Measurements from ENCODE around the gene MEGF11. TPM values are rescaled to one million over a fixed set of nuclear protein-coding genes. Genes with fewer than 3 reads are reported as not detected.

Gene MEGF11
- total RNA-seq, 1 donor from 2014 or later: 0.25 TPM

DNA sequence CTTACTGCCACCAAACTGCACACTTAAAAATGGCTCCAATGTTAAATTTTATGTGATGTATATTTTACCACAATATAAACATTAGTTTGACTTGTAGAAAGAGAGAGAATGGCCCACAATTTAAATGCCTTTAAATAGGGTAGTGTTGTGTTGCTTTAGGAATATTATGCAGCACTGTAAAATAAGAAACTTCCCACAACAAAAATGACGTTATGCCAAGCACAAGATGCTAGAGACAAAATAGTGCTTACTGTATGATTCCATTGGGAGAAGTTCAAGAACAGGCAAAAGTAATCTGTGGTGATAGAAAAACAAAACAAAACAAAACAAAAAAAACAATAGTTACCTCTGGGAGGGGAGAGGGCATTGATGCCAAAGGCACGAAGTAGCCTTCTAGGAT, 91.3 kb downstream of the MEGF11 start:
- Histone ChIP-seq H3K36me3 (no peaks in the 10 kb centered on the region), H3K4me3 (no peak overlapping the region), H3K9me3 (no peaks in the 10 kb centered on the region), H3K27me3 (no peaks in the 10 kb centered on the region), H3K27ac (no peak overlapping the region), H3K4me1 (no peaks in the 10 kb centered on the region)
- no peak for DNase-seq (ENCODE audit: extremely low spot score in 2 of 2)
- TF ChIP-seq POLR2AphosphoS5 (IDR thresholded peaks at IDR 0.05; ENCODE audit: insufficient read depth in 1 of 2, low read depth in 1 of 2) (no peak), POLR2A (IDR thresholded peaks at IDR 0.05) (no peak)
- TF ChIP-seq, protein P1, sequence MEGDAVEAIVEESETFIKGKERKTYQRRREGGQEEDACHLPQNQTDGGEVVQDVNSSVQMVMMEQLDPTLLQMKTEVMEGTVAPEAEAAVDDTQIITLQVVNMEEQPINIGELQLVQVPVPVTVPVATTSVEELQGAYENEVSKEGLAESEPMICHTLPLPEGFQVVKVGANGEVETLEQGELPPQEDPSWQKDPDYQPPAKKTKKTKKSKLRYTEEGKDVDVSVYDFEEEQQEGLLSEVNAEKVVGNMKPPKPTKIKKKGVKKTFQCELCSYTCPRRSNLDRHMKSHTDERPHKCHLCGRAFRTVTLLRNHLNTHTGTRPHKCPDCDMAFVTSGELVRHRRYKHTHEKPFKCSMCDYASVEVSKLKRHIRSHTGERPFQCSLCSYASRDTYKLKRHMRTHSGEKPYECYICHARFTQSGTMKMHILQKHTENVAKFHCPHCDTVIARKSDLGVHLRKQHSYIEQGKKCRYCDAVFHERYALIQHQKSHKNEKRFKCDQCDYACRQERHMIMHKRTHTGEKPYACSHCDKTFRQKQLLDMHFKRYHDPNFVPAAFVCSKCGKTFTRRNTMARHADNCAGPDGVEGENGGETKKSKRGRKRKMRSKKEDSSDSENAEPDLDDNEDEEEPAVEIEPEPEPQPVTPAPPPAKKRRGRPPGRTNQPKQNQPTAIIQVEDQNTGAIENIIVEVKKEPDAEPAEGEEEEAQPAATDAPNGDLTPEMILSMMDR (IDR thresholded peaks at IDR 0.05): no peak
- intact Hi-C loops (cut with DNase I): no loop called here

DNA sequence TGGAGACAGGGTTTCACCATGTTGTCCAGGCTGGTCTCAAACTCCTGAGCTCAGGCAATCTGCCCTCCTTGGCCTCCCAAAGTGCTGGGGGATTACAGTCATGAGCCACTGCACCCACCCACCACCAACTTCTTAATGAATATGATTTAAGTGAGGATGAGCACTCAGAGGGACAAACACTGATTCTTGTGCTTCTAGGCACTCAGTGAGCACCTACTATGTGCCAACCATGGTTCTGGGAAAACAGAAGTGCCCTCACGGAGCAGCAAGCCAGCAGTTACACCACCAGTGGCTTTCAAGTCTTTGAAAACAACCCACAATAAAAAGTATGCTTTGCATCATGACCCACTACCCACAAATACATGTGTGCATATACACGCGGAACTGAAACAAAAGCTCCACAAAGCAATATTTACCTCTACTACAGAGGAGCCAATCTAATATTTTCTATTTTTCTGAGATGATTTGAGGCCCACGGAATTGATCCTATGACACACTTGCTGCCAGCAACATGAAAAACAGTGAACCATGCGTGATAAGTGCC, 91.9 kb downstream of the MEGF11 start:
- TF ChIP-seq POLR2A (IDR thresholded peaks at IDR 0.05) (no peak), POLR2AphosphoS5 (IDR thresholded peaks at IDR 0.05; ENCODE audit: insufficient read depth in 1 of 2, low read depth in 1 of 2) (no peak)
- TF ChIP-seq, protein P1 (IDR thresholded peaks at IDR 0.05): no peak
- H3K4me1 ChIP-seq: no peaks in the 10 kb centered on the region
- DNase-seq (ENCODE audit: extremely low spot score in 2 of 2): no peak
- no peak overlapping the region for H3K4me3 ChIP-seq
- H3K9me3 ChIP-seq: no peaks in the 10 kb centered on the region
- intact Hi-C loops (cut with DNase I): no loop called here
- no peak overlapping the region for H3K27ac ChIP-seq
- no peaks in the 10 kb centered on the region for H3K36me3 ChIP-seq
- no peaks in the 10 kb centered on the region for H3K27me3 ChIP-seq

DNA sequence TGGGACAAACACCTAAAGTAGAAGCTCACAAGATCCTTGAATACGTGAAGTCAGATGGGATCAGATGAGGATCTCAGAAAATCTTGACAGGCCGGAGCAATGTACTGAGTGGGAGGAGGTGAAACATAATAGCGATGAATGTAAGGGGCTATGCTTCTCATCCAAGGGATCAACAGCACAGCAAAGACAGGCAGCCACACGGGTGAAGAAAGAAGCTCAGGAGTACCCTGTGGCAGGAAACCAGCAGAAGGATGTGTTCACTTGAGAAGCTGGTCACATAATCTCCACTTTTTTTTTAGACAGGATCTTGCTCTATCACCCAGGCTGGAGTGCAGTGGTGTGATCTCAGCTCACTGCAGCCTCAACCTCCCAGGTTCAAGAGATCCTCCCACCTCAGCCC, 92.4 kb downstream of the MEGF11 start:
- Histone ChIP-seq H3K4me1 (no peaks in the 10 kb centered on the region), H3K27me3 (no peaks in the 10 kb centered on the region), H3K27ac (no peak overlapping the region), H3K36me3 (no peaks in the 10 kb centered on the region), H3K4me3 (no peak overlapping the region), H3K9me3 (no peaks in the 10 kb centered on the region)
- TF ChIP-seq POLR2AphosphoS5 (IDR thresholded peaks at IDR 0.05; ENCODE audit: insufficient read depth in 1 of 2, low read depth in 1 of 2): no peak
- TF ChIP-seq, protein P1 (IDR thresholded peaks at IDR 0.05): no peak
- no peak for TF ChIP-seq POLR2A (IDR thresholded peaks at IDR 0.05)
- no peak for DNase-seq (ENCODE audit: extremely low spot score in 2 of 2)
- intact Hi-C loops (cut with DNase I): no loop called here

DNA sequence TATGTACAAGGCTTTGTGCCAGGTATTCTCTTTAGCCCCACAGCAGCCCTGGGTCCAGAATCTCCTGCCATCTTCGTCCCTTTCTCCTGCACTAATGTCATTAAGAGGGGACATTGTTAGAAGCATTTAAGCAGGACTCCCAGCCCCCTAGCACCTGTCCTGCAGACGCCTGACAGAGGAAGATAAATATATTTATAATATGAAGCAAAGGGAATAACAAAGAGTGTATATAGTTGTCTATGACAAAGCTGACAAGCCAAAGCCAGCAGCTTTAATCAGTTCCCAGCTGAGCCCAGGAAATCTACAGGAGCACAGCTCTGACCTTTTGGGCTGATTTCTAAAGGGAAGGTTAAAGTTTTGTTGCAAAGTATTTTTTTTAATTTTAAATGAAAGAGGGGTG, 96.0 kb downstream of the MEGF11 start:
- TF ChIP-seq POLR2AphosphoS5 (IDR thresholded peaks at IDR 0.05; ENCODE audit: insufficient read depth in 1 of 2, low read depth in 1 of 2) (no peak), POLR2A (IDR thresholded peaks at IDR 0.05) (no peak)
- TF ChIP-seq, protein P1 (IDR thresholded peaks at IDR 0.05): no peak
- H3K27me3 ChIP-seq: no peaks in the 10 kb centered on the region
- intact Hi-C loops (cut with DNase I): no loop called here
- H3K36me3 ChIP-seq: no peaks in the 10 kb centered on the region
- H3K27ac ChIP-seq: no peak overlapping the region
- no peaks in the 10 kb centered on the region for H3K9me3 ChIP-seq
- H3K4me3 ChIP-seq: no peak overlapping the region
- no peak for DNase-seq (ENCODE audit: extremely low spot score in 2 of 2)
- no peaks in the 10 kb centered on the region for H3K4me1 ChIP-seq

DNA sequence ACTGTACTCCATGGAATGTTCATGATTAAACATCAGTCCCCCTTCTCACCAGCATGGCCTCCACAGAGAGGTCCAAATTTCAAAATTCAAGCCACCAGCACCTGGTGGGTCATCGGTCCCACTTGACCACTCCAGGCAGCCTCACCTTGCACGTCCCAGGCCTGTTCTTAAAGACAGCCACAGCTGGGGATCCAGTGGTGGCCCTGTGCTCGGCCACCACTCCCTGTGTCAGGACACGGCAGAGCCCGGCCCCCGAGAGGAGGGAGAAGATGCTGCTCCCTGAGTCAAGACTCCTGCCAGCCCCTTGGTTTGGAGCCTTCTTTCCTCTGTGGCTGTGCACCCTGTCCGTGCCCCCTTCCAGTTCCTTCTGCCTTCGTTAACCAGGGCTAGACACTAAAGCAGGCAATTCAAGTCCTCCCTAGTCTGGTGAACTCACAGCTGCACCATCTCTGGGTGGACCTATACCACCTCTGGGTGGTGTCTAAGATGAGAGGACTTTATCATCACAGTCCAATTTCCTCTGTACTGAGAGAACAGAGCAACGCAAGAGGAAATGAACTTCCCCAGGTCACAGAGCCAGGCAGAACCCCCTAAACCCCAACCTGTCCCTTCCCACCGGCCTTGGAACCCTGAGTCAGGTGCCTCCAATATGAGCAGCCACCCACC, 97.1 kb downstream of the MEGF11 start:
- H3K27ac ChIP-seq: no peak overlapping the region

More for the DNA sequence above, 97.1 kb downstream of the MEGF11 start:
- intact Hi-C loops (cut with DNase I): no loop called here
- no peaks in the 10 kb centered on the region for H3K27me3 ChIP-seq
- H3K36me3 ChIP-seq: no peaks in the 10 kb centered on the region
- no peaks in the 10 kb centered on the region for H3K9me3 ChIP-seq
- no peak overlapping the region for H3K4me3 ChIP-seq
- TF ChIP-seq POLR2A (IDR thresholded peaks at IDR 0.05) (no peak), POLR2AphosphoS5 (IDR thresholded peaks at IDR 0.05; ENCODE audit: insufficient read depth in 1 of 2, low read depth in 1 of 2) (no peak)
- TF ChIP-seq, protein P1 (IDR thresholded peaks at IDR 0.05): no peak
- no peak for DNase-seq (ENCODE audit: extremely low spot score in 2 of 2)
- no peaks in the 10 kb centered on the region for H3K4me1 ChIP-seq
